ENCODE results near the gene TMEM167A.

- TF ChIP-seq POLR2A (IDR thresholded peaks at IDR 0.05) (no peak), CTCF (IDR thresholded peaks at IDR 0.05) (no peak)
Observed at GRCh38 chr5:83115816-83116215, 38.6 kb upstream of the TMEM167A start.

All from Peyer's patch (tissue), 4 donors.